K562 (cell line): Measurements from ENCODE around the gene GPX2. TPM values are rescaled to one million over a fixed set of nuclear protein-coding genes. Genes with fewer than 3 reads are reported as not detected.

Source experiments
- ARID2 ChIP-seq: fragments of 450-650 bp; IDR thresholded peaks from 2 replicates; pipeline ENCODE4 v1.6.1; 2017; ENCODE audit warnings: antibody characterized with exemption, mild to moderate bottlenecking
- BHLHE40 ChIP-seq: IDR thresholded peaks from 2 replicates; pipeline ENCODE4 v1.6.1; 2011; ENCODE audit warnings: low read length, improper control_type of control experiment
- CTBP1 ChIP-seq: fragments of 450-650 bp; IDR thresholded peaks from 2 replicates; pipeline ENCODE4 v1.6.1; 2016; ENCODE audit warnings: borderline replicate concordance
- FOXA3 ChIP-seq, 2 experiments: fragments of 450-650 bp in 1 of 2; sonication (generic) in 1 of 2; formaldehyde crosslinking; IDR thresholded peaks in 1 of 2; conservative IDR thresholded peaks in 1 of 2; 2 replicates each; pipeline versions ENCODE4 v1.4.0 to v1.8.0; 2020 to 2022; ENCODE audit warnings: mild to moderate bottlenecking in 2 of 2, missing genetic modification reagents in 1 of 2
- HBP1 ChIP-seq: fragments of 450-650 bp; formaldehyde crosslinking; IDR thresholded peaks from 2 replicates; pipeline ENCODE4 v1.4.0; 2022; ENCODE audit warnings: missing genetic modification characterization
- HDAC1 ChIP-seq, 2 experiments: fragments of 450-650 bp; IDR thresholded peaks; 2 replicates each; pipeline ENCODE4 v1.6.1; 2016 to 2017; ENCODE audit warnings: inconsistent platforms in 1 of 2, mild to moderate bottlenecking in 1 of 2, moderate library complexity in 1 of 2
- MBD1 ChIP-seq: fragments of 250-450 bp; sonication (Bioruptor Pico); IDR thresholded peaks from 2 replicates; pipeline ENCODE4 v1.8.0; 2022; ENCODE audit warnings: inconsistent platforms
- MBD2 ChIP-seq: sonication (generic); IDR thresholded peaks from 2 replicates; pipeline ENCODE4 v1.6.1; 2016; ENCODE audit warnings: low read depth, borderline replicate concordance
- NFYB ChIP-seq: IDR thresholded peaks from 2 replicates; pipeline ENCODE4 v1.6.1; 2011; ENCODE audit warnings: mild to moderate bottlenecking, moderate library complexity; ENCODE audit not compliant: insufficient read length; ENCODE audit errors: extremely low read depth
- NUFIP1 ChIP-seq: fragments of 450-650 bp; IDR thresholded peaks from 2 replicates; pipeline ENCODE4 v1.6.1; 2018; ENCODE audit not compliant: partially characterized antibody
- RHOXF2B ChIP-seq: fragments of 250-450 bp; sonication (Bioruptor Pico); conservative IDR thresholded peaks from 2 replicates; pipeline ENCODE4 v1.5.1; 2021
- SMAD3 ChIP-seq: fragments of 450-650 bp; formaldehyde crosslinking; conservative IDR thresholded peaks from 2 replicates; pipeline ENCODE4 v1.4.0; 2020; ENCODE audit warnings: mild to moderate bottlenecking
- ZNF140 ChIP-seq: fragments of 250-450 bp; sonication (Bioruptor Pico); IDR thresholded peaks from 2 replicates; pipeline ENCODE4 v1.8.0; 2021; ENCODE audit warnings: moderate library complexity, mild to moderate bottlenecking, inconsistent platforms
- ZNF239 ChIP-seq: fragments of 250-450 bp; sonication (Bioruptor Pico); IDR thresholded peaks from 2 replicates; pipeline ENCODE4 v1.4.0; 2020; ENCODE audit warnings: mild to moderate bottlenecking
- polyA plus RNA-seq, 8 experiments: library from polyadenylated mRNA; depleted of rRNA in 4 of 8; stranded (reverse) in 5 of 8; unstranded in 3 of 8; fragments of >200 nt; fragmentation: Nextera tagmentation in 2 of 8; fragmentation: Illumina TruSeq in 1 of 8; extraction: Ambion mirVana in 2 of 8; extraction: Trizol in 1 of 8; gene quantifications; 2 replicates each; pipeline versions ENCODE4 v1.2.1 to v1.2.3, GENCODE V29; 2011 to 2014; ENCODE audit warnings: inconsistent platforms in 1 of 8, missing spikeins in 1 of 8
- total RNA-seq, 7 experiments: library from RNA; depleted of rRNA in 6 of 7; stranded (reverse); fragments of >200 nt in 6 of 7; fragmentation: Illumina TruSeq in 2 of 7; extraction: Trizol in 2 of 7; gene quantifications; 2 replicates each; pipeline versions ENCODE4 v1.2.1 to v1.2.3, GENCODE V29; 2011 to 2021; ENCODE audit warnings: low replicate concordance in 1 of 7
- TF ChIP-seq, protein P1 (sequence below): sonication (generic); formaldehyde crosslinking; IDR thresholded peaks from 2 replicates; pipeline ENCODE4 v1.8.0; 2022; ENCODE audit warnings: mild to moderate bottlenecking, missing genetic modification reagents
- TF ChIP-seq, protein P2 (sequence below): sonication (generic); formaldehyde crosslinking; IDR thresholded peaks from 2 replicates; pipeline ENCODE4 v1.8.1; 2023; ENCODE audit warnings: mild to moderate bottlenecking, missing genetic modification reagents
- TF ChIP-seq, protein P3 (sequence below), 2 experiments: fragments of 200-800 bp in 1 of 2; sonication (Bioruptor generic) in 1 of 2; sonication (generic) in 1 of 2; formaldehyde crosslinking in 1 of 2; IDR thresholded peaks in 1 of 2; conservative IDR thresholded peaks in 1 of 2; 2 replicates each; pipeline versions ENCODE4 v1.5.0 to v1.6.1; 2016 to 2020; ENCODE audit warnings: missing compliant biosample characterization in 1 of 2, missing genetic modification characterization in 1 of 2, missing genetic modification reagents in 1 of 2

The GPX2 gene
- total and polyA plus RNA-seq, 9 of the 15 experiments (the other 6 are each of a cell fraction or from before 2014, with no cell fraction given) = 0.24 TPM; not detected in 8

GRCh38 chr14:64914237-64915028, 28.1 kb downstream of the GPX2 start, which contains the start of gene CHURC1 (continued):
- TF ChIP-seq MBD1 (CRISPR knock-in tag) = no peak
- TF ChIP-seq MBD2 = peak; percentile 35; the same call in 1 of the 2 replicates
- TF ChIP-seq NFYB = no peak
- no peak for TF ChIP-seq NUFIP1
- TF ChIP-seq BHLHE40 = no peak
- TF ChIP-seq, protein P1, sequence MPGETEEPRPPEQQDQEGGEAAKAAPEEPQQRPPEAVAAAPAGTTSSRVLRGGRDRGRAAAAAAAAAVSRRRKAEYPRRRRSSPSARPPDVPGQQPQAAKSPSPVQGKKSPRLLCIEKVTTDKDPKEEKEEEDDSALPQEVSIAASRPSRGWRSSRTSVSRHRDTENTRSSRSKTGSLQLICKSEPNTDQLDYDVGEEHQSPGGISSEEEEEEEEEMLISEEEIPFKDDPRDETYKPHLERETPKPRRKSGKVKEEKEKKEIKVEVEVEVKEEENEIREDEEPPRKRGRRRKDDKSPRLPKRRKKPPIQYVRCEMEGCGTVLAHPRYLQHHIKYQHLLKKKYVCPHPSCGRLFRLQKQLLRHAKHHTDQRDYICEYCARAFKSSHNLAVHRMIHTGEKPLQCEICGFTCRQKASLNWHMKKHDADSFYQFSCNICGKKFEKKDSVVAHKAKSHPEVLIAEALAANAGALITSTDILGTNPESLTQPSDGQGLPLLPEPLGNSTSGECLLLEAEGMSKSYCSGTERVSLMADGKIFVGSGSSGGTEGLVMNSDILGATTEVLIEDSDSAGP (CRISPR knock-in tag) = no peak
- TF ChIP-seq ZNF239 (CRISPR knock-in tag) = no peak
- no peak for TF ChIP-seq ARID2
- TF ChIP-seq, protein P2, sequence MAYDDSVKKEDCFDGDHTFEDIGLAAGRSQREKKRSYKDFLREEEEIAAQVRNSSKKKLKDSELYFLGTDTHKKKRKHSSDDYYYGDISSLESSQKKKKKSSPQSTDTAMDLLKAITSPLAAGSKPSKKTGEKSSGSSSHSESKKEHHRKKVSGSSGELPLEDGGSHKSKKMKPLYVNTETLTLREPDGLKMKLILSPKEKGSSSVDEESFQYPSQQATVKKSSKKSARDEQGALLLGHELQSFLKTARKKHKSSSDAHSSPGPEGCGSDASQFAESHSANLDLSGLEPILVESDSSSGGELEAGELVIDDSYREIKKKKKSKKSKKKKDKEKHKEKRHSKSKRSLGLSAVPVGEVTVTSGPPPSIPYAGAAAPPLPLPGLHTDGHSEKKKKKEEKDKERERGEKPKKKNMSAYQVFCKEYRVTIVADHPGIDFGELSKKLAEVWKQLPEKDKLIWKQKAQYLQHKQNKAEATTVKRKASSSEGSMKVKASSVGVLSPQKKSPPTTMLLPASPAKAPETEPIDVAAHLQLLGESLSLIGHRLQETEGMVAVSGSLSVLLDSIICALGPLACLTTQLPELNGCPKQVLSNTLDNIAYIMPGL (CRISPR knock-in tag) = no peak
- 0 out of 4 replicates have a peak, but pooled peaks of 1 of the 2 experiments have one; percentile 45 for TF ChIP-seq HDAC1 (IDR thresholded peaks at IDR 0.05)
- no peak for TF ChIP-seq HBP1 (CRISPR knock-in tag)
- no peak for TF ChIP-seq FOXA3 (CRISPR knock-in tag; conservative IDR thresholded peaks at IDR 0.05 in 1 of 2, IDR thresholded peaks at IDR 0.05 in 1 of 2)
- TF ChIP-seq SMAD3 (CRISPR knock-in tag) = no peak
- TF ChIP-seq CTBP1 = peak; percentile 36; the same call in 1 of the 2 replicates
- TF ChIP-seq ZNF140 (CRISPR knock-in tag) = no peak
- no peak for TF ChIP-seq RHOXF2B (CRISPR knock-in tag)
- TF ChIP-seq, protein P3, sequence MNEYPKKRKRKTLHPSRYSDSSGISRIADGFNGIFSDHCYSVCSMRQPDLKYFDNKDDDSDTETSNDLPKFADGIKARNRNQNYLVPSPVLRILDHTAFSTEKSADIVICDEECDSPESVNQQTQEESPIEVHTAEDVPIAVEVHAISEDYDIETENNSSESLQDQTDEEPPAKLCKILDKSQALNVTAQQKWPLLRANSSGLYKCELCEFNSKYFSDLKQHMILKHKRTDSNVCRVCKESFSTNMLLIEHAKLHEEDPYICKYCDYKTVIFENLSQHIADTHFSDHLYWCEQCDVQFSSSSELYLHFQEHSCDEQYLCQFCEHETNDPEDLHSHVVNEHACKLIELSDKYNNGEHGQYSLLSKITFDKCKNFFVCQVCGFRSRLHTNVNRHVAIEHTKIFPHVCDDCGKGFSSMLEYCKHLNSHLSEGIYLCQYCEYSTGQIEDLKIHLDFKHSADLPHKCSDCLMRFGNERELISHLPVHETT (CRISPR knock-in tag; conservative IDR thresholded peaks at IDR 0.05 in 1 of 2, IDR thresholded peaks at IDR 0.05 in 1 of 2) = no peak
